H9 (cell line): ENCODE results near the gene LYSMD4. TPM values are rescaled to one million over a fixed set of nuclear protein-coding genes. Genes with fewer than 3 reads are reported as not detected.

ENCODE experiments used
- DNase-seq: peaks from one replicate; pipeline ENCODE4 v3.0.0-alpha.2; 2017
- H2AFZ ChIP-seq: one replicate; pipeline ENCODE4 v1.6.1; 2013; ENCODE audit warnings: mild to moderate bottlenecking, low read length, control low read depth, moderate library complexity
- H2AK5ac ChIP-seq: 2 replicates; pipeline ENCODE4 v1.6.1; 2013; ENCODE audit warnings: low read length, control low read depth, mixed read lengths; ENCODE audit not compliant: insufficient read length
- H2BK120ac ChIP-seq: one replicate; pipeline ENCODE4 v1.6.1; 2013; ENCODE audit warnings: low read depth, mild to moderate bottlenecking, low read length, control low read depth, inconsistent platforms; ENCODE audit not compliant: poor library complexity, severe bottlenecking
- H2BK12ac ChIP-seq: 2 replicates; pipeline ENCODE4 v1.6.1; 2013; ENCODE audit warnings: low read length, control low read depth, mixed read lengths, low read depth; ENCODE audit not compliant: insufficient read length
- H2BK15ac ChIP-seq: 2 replicates; pipeline ENCODE4 v1.6.1; 2013; ENCODE audit warnings: low read depth, low read length, control low read depth
- H2BK20ac ChIP-seq: one replicate; pipeline ENCODE4 v1.6.1; 2013; ENCODE audit warnings: low read depth, mild to moderate bottlenecking, low read length, control low read depth, inconsistent platforms; ENCODE audit not compliant: poor library complexity, severe bottlenecking
- H2BK5ac ChIP-seq: 2 replicates; pipeline ENCODE4 v1.6.1; 2013; ENCODE audit warnings: low read length, control low read depth, mixed read lengths; ENCODE audit not compliant: insufficient read length
- H3K14ac ChIP-seq: 2 replicates; pipeline ENCODE4 v1.6.1; 2013; ENCODE audit warnings: low read length, control low read depth; ENCODE audit not compliant: insufficient read depth
- H3K18ac ChIP-seq: 2 replicates; pipeline ENCODE4 v1.6.1; 2013; ENCODE audit warnings: low read depth, mild to moderate bottlenecking, mixed read lengths, low read length, control low read depth; ENCODE audit not compliant: insufficient read length
- H3K23ac ChIP-seq: 2 replicates; pipeline ENCODE4 v1.6.1; 2013; ENCODE audit warnings: low read length, control low read depth, mixed read lengths, low read depth; ENCODE audit not compliant: insufficient read length
- H3K23me2 ChIP-seq: 2 replicates; pipeline ENCODE4 v1.6.1; 2013; ENCODE audit warnings: low read depth, mild to moderate bottlenecking, mixed read lengths, low read length, control low read depth; ENCODE audit not compliant: insufficient read length, poor library complexity, severe bottlenecking
- H3K27ac ChIP-seq: 2 replicates; pipeline ENCODE4 v1.5.1; 2013; ENCODE audit warnings: low read length, control low read depth, mixed read lengths, low read depth; ENCODE audit not compliant: insufficient read length
- H3K27me3 ChIP-seq: 2 replicates; pipeline ENCODE4 v1.6.1; 2013; ENCODE audit warnings: low read length, control low read depth, inconsistent platforms; ENCODE audit not compliant: insufficient read depth
- H3K4ac ChIP-seq: 2 replicates; pipeline ENCODE4 v1.6.1; 2013; ENCODE audit warnings: low read depth, mild to moderate bottlenecking, control low read depth, inconsistent platforms, low read length, moderate library complexity
- H3K4me1 ChIP-seq: 2 replicates; pipeline ENCODE4 v1.6.1; 2013; ENCODE audit warnings: low read length, control low read depth, inconsistent platforms; ENCODE audit not compliant: insufficient read depth
- H3K4me2 ChIP-seq: 2 replicates; pipeline ENCODE4 v1.6.1; 2013; ENCODE audit warnings: low read length, control low read depth, mixed read lengths; ENCODE audit not compliant: insufficient read length, insufficient read depth
- H3K56ac ChIP-seq: 2 replicates; pipeline ENCODE4 v1.6.1; 2013; ENCODE audit warnings: low read depth, mild to moderate bottlenecking, mixed read lengths, low read length, control low read depth; ENCODE audit not compliant: insufficient read length
- H3K79me1 ChIP-seq: 2 replicates; pipeline ENCODE4 v1.6.1; 2013; ENCODE audit warnings: low read depth, mild to moderate bottlenecking, moderate library complexity, low read length, control low read depth, inconsistent platforms; ENCODE audit not compliant: insufficient read depth, poor library complexity, severe bottlenecking
- H3K79me2 ChIP-seq: 2 replicates; pipeline ENCODE4 v1.6.1; 2013; ENCODE audit warnings: low read length, control low read depth, inconsistent platforms; ENCODE audit not compliant: insufficient read depth
- H3K9ac ChIP-seq: 2 replicates; pipeline ENCODE4 v1.6.1; 2013; ENCODE audit warnings: low read length, control low read depth, mixed read lengths; ENCODE audit not compliant: insufficient read length; ENCODE audit errors: extremely low read depth
- H3K9me3 ChIP-seq: one replicate; pipeline ENCODE4 v1.6.1; 2013; ENCODE audit warnings: low read depth, low read length, inconsistent platforms; ENCODE audit not compliant: control insufficient read depth
- H3T11ph ChIP-seq: one replicate; pipeline ENCODE4 v1.6.1; 2013; ENCODE audit warnings: mild to moderate bottlenecking, low read length, control low read depth, inconsistent platforms
- H4K20me1 ChIP-seq: one replicate; pipeline ENCODE4 v1.6.1; 2013; ENCODE audit not compliant: control insufficient read depth, insufficient read length, insufficient read depth
- H4K5ac ChIP-seq: 2 replicates; pipeline ENCODE4 v1.6.1; 2013; ENCODE audit warnings: low read depth, mild to moderate bottlenecking, mixed read lengths, low read length, control low read depth; ENCODE audit not compliant: insufficient read length
- H4K8ac ChIP-seq: replicated peaks from 2 replicates; pipeline ENCODE4 v1.6.1; 2013; ENCODE audit warnings: low read length, control low read depth, mixed read lengths, low read depth; ENCODE audit not compliant: insufficient read length
- H4K91ac ChIP-seq: 2 replicates; pipeline ENCODE4 v1.6.1; 2013; ENCODE audit warnings: low read depth, mild to moderate bottlenecking, moderate library complexity, mixed read lengths, low read length, control low read depth; ENCODE audit not compliant: insufficient read length
- H3K27ac Mint-ChIP-seq, 3 experiments: 2 replicates in 2 of 3; 3 replicates in 1 of 3; pipeline ENCODE4 v1.8.0; 2020 to 2021; ENCODE audit warnings: mixed read lengths in 3 of 3, mild to moderate bottlenecking in 1 of 3, moderate library complexity in 1 of 3
- H3K27me3 Mint-ChIP-seq: 2 replicates; pipeline ENCODE4 v1.8.0; 2021; ENCODE audit warnings: low read depth, mild to moderate bottlenecking, moderate library complexity, mixed read lengths
- H3K36me3 Mint-ChIP-seq, 3 experiments: 2 replicates in 2 of 3; 3 replicates in 1 of 3; pipeline ENCODE4 v1.8.0; 2020 to 2021; ENCODE audit warnings: low read depth in 3 of 3, mixed read lengths in 3 of 3; ENCODE audit not compliant: insufficient read depth in 1 of 3
- H3K4me1 Mint-ChIP-seq, 2 experiments: 2 replicates each; pipeline ENCODE4 v1.8.0; 2020; ENCODE audit warnings: mixed read lengths in 2 of 2
- H3K4me3 Mint-ChIP-seq, 2 experiments: 2 replicates in 1 of 2; 3 replicates in 1 of 2; pipeline ENCODE4 v1.8.0; 2020 to 2021; ENCODE audit warnings: mild to moderate bottlenecking in 2 of 2, mixed read lengths in 2 of 2, moderate library complexity in 1 of 2
- H3K9me3 Mint-ChIP-seq, 2 experiments: 2 replicates in 1 of 2; 3 replicates in 1 of 2; pipeline ENCODE4 v1.8.0; 2020; ENCODE audit warnings: mild to moderate bottlenecking in 2 of 2, mixed read lengths in 2 of 2, moderate library complexity in 1 of 2
- CTCF ChIP-seq: fragments of 200-600 bp; sonication (generic); conservative IDR thresholded peaks from 3 replicates; pipeline ENCODE4 v1.8.0; 2021; ENCODE audit warnings: antibody characterized with exemption, mild to moderate bottlenecking
- WGBS: extraction: QIAGEN DNeasy Blood & Tissue Kit; methylation state at CpG from one replicate; pipeline ENCODE4 v1.1.7; 2013; ENCODE audit warnings: missing lambda C conversion rate, low lambda C conversion rate, mixed read lengths; ENCODE audit not compliant: insufficient read length; ENCODE audit errors: extremely low coverage; 5-methylcytosine and 5-hydroxymethylcytosine counted together
- total RNA-seq: library from RNA; stranded (reverse); gene quantifications from 2 replicates; pipeline ENCODE4 v1.2.1, GENCODE V29; 2021

Gene LYSMD4
- total RNA-seq, 1 experiment from 2014 or later: 10.0 TPM

DNA sequence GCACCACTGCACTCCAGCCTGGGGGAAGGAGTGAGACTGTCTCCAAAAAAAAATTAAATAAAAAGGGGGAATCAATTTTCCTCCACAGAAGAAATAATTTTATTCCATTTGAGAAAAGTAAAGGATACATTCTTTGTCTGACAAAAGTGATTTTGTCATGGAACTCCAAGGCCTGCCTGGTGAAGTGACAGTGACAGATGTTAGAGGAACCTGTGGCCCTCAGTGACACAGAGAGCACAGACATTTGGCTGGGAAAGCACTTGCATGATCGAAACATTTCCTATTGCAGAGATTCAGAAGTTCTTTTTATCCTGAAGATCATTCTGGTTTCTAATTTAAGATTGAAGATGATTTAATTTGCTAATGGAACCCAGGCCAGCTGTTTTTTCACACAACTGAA, 5.9 kb downstream of the LYSMD4 start:
- Histone ChIP-seq H3K9ac (no peak overlapping the region), H2BK15ac (no peak overlapping the region), H3K4me1 (no peaks in the 10 kb centered on the region), H3T11ph (no peak overlapping the region), H4K5ac (no peak overlapping the region), H3K23me2 (peaks cover 7% of the 10 kb centered on the region), H3K79me1 (no peaks in the 10 kb centered on the region), H3K56ac (no peak overlapping the region), H2BK5ac (no peak overlapping the region), H2BK120ac (no peak overlapping the region), H4K91ac (no peak overlapping the region), H2BK12ac (no peak overlapping the region), H3K27me3 (no peaks in the 10 kb centered on the region), H3K79me2 (no peaks in the 10 kb centered on the region), H3K18ac (no peak overlapping the region), H2BK20ac (no peak overlapping the region), H3K27ac (no peak overlapping the region), H3K9me3 (peaks cover 7% of the 10 kb centered on the region), H4K8ac (no peak overlapping the region), H4K20me1 (no peaks in the 10 kb centered on the region), H3K23ac (no peak overlapping the region), H2AFZ (no peak overlapping the region), H3K14ac (no peak overlapping the region), H3K4me2 (no peak overlapping the region), H2AK5ac (no peak overlapping the region), H3K4ac (no peak overlapping the region)
- Mint-ChIP-seq H3K4me1 (peaks cover 24 to 28% of the 10 kb centered on the region in 2 experiments), H3K27ac (no peak overlapping the region; a peak in 1 of 7 replicates), H3K9me3 (peaks cover 8 to 11% of the 10 kb centered on the region in 2 experiments), H3K36me3 (peaks cover 19 to 39% (median 22%) of the 10 kb centered on the region in 3 experiments), H3K4me3 (no peak overlapping the region), H3K27me3 (peaks cover 8% of the 10 kb centered on the region)
- no peak for DNase-seq
- no peak for TF ChIP-seq CTCF
- no CpG with 5 or more reads among the region's 1 CpG for WGBS
